ENCODE results near the gene HTR2C.

Gene HTR2C

GRCh38 chrX:114889481-114889880 is 305.6 kb downstream of the HTR2C start:
- ChIA-PET CTCF (no interaction called here), POLR2A (no interaction called here)
- TF ChIP-seq, protein P1, sequence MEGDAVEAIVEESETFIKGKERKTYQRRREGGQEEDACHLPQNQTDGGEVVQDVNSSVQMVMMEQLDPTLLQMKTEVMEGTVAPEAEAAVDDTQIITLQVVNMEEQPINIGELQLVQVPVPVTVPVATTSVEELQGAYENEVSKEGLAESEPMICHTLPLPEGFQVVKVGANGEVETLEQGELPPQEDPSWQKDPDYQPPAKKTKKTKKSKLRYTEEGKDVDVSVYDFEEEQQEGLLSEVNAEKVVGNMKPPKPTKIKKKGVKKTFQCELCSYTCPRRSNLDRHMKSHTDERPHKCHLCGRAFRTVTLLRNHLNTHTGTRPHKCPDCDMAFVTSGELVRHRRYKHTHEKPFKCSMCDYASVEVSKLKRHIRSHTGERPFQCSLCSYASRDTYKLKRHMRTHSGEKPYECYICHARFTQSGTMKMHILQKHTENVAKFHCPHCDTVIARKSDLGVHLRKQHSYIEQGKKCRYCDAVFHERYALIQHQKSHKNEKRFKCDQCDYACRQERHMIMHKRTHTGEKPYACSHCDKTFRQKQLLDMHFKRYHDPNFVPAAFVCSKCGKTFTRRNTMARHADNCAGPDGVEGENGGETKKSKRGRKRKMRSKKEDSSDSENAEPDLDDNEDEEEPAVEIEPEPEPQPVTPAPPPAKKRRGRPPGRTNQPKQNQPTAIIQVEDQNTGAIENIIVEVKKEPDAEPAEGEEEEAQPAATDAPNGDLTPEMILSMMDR (IDR thresholded peaks at IDR 0.05; ENCODE audit: control extremely low read depth, extremely low read depth, low read depth, missing control alignments): no peak
- DNase-seq (ENCODE audit: extremely low spot score): no peak

GRCh38 chrX:114903618-114904017 is 319.7 kb downstream of the HTR2C start:
- ChIA-PET POLR2A (no interaction called here), CTCF (no interaction called here)
- TF ChIP-seq, protein P1 (IDR thresholded peaks at IDR 0.05; ENCODE audit: control extremely low read depth, extremely low read depth, low read depth, missing control alignments): no peak
- no peak for DNase-seq (ENCODE audit: extremely low spot score)

DNA sequence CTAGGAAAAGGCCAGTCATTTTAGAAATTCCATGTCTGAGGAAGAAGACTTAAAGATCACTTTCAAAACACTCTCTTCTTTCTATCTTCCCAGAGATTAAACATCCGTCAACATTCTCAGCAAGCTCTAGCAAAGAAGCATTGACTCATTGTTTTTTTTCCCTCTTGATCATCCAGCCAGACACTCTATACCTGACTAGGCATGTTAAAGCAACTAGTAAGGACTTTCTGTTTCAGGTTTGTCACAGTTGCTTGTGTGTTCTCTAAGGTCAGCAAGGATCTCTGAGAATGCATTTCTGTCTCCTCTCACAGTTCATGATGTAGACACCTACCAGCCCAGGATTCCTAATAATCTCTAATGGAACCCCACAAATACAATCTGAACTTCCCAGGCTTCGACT is 321.4 kb downstream of the HTR2C start:
- TF ChIP-seq, protein P1 (IDR thresholded peaks at IDR 0.05; ENCODE audit: control extremely low read depth, extremely low read depth, low read depth, missing control alignments): no peak
- ChIA-PET CTCF (no interaction called here), POLR2A (no interaction called here)
- DNase-seq (ENCODE audit: extremely low spot score): no peak

GRCh38 chrX:114906984-114907510 is 323.2 kb downstream of the HTR2C start:
- no peak for DNase-seq (ENCODE audit: extremely low spot score)
- CTCF ChIA-PET: no interaction called here
- TF ChIP-seq, protein P1 (IDR thresholded peaks at IDR 0.05; ENCODE audit: control extremely low read depth, extremely low read depth, low read depth, missing control alignments): no peak
- POLR2A ChIA-PET: no interaction called here

DNA sequence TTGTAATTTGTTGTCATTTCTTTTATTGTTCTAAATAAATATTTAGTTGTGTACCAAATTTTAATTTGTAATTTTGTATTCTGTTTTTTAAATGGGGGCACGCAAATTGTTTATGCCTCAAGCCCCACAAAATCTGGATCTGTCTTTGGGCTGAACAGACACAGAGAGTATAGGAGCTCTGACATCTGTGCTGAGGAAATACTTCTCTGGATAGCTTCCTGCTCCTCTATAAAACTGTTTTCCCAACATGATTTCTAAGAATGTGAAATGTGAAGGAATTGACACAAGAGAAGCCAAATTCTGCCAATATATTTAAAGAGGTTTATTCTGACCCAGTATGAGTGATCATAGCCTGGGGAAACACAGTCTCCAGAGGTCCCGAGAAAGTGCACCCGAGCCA is 340.5 kb downstream of the HTR2C start:
- ChIA-PET POLR2A (no interaction called here), CTCF (no interaction called here)
- TF ChIP-seq, protein P1 (IDR thresholded peaks at IDR 0.05; ENCODE audit: control extremely low read depth, extremely low read depth, low read depth, missing control alignments): no peak
- DNase-seq (ENCODE audit: extremely low spot score): no peak

DNA sequence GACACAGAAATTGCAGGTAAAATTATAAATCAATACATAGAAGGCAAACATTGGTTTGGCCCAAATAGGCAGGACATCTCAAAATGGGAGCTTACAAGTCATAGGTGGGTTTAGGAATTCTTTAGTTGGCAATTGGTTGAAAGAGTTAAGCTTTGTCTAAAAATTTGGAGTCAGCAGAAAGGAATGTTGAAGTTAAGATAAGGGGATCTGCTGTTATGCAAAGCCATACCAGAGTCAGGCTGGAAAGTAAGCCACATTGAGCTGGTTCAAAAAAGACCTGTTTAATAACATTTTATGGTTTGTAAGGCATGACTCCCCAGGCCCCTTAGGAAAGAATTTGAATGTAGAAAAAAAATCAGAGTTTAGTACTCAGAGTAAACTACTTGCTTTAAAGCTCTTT is 341.0 kb downstream of the HTR2C start:
- DNase-seq (ENCODE audit: extremely low spot score): no peak
- CTCF ChIA-PET: no interaction called here
- POLR2A ChIA-PET: no interaction called here
- TF ChIP-seq, protein P1 (IDR thresholded peaks at IDR 0.05; ENCODE audit: control extremely low read depth, extremely low read depth, low read depth, missing control alignments): no peak

GRCh38 chrX:114930227-114930626 is 346.3 kb downstream of the HTR2C start:
- POLR2A ChIA-PET: no interaction called here
- TF ChIP-seq, protein P1 (IDR thresholded peaks at IDR 0.05; ENCODE audit: control extremely low read depth, extremely low read depth, low read depth, missing control alignments): no peak
- DNase-seq (ENCODE audit: extremely low spot score): no peak
- CTCF ChIA-PET: no interaction called here

Measured in GM10248 (cell line).